PFSK-1 (cell line): Measurements from ENCODE around the gene TTC21B.

ENCODE experiments used
- FOXP2 ChIP-seq: optimal IDR thresholded peaks from 2 replicates; pipeline ENCODE3; 2011; ENCODE audit warnings: borderline replicate concordance, control low read depth, inconsistent platforms; ENCODE audit not compliant: insufficient read depth; ENCODE audit errors: extremely low read length, extremely low read depth
- POLR2AphosphoS5 ChIP-seq: IDR thresholded peaks from 2 replicates; pipeline ENCODE4 v1.6.1; 2012; ENCODE audit warnings: low read depth, mild to moderate bottlenecking, control low read depth, low read length, moderate library complexity
- REST ChIP-seq, 2 experiments: IDR thresholded peaks; 2 replicates each; pipeline versions ENCODE4 v1.6.1 to v1.8.0; 2011 to 2012; ENCODE audit warnings: low read depth in 2 of 2, low read length in 2 of 2, control low read depth in 1 of 2, inconsistent platforms in 1 of 2, mild to moderate bottlenecking in 1 of 2, moderate library complexity in 1 of 2; ENCODE audit not compliant: insufficient read depth in 1 of 2
- SIN3A ChIP-seq: IDR thresholded peaks from 2 replicates; pipeline ENCODE4 v1.6.1; 2012; ENCODE audit warnings: mild to moderate bottlenecking, low read length, moderate library complexity, borderline replicate concordance; ENCODE audit not compliant: insufficient read depth
- TAF1 ChIP-seq: IDR thresholded peaks from 2 replicates; pipeline ENCODE4 v1.6.1; 2012; ENCODE audit warnings: low read length, control low read depth, borderline replicate concordance; ENCODE audit not compliant: insufficient read depth

The TTC21B gene

GRCh38 chr2:165877565-165878550 is 75.7 kb downstream of the TTC21B start:
- TF ChIP-seq POLR2AphosphoS5 (no peak), FOXP2 (no peak), REST (IDR thresholded peaks at IDR 0.05; ENCODE audit: insufficient read depth in 1 of 2, low read depth in 2 of 2, low read length in 2 of 2) (no peak), TAF1 (no peak), SIN3A (no peak)

- TF ChIP-seq SIN3A (no peak), FOXP2 (no peak), REST (IDR thresholded peaks at IDR 0.05; ENCODE audit: insufficient read depth in 1 of 2, low read depth in 2 of 2, low read length in 2 of 2) (no peak), POLR2AphosphoS5 (no peak), TAF1 (no peak)
Observed at GRCh38 chr2:165876712-165877111, 76.9 kb downstream of the TTC21B start.

GRCh38 chr2:165876269-165876668 is 77.3 kb downstream of the TTC21B start:
- TF ChIP-seq REST (IDR thresholded peaks at IDR 0.05; ENCODE audit: insufficient read depth in 1 of 2, low read depth in 2 of 2, low read length in 2 of 2) (no peak), FOXP2 (no peak), TAF1 (no peak), POLR2AphosphoS5 (no peak), SIN3A (no peak)

GRCh38 chr2:165874445-165875039 is 79.0 kb downstream of the TTC21B start:
- TF ChIP-seq REST (IDR thresholded peaks at IDR 0.05; ENCODE audit: insufficient read depth in 1 of 2, low read depth in 2 of 2, low read length in 2 of 2) (no peak), POLR2AphosphoS5 (no peak), FOXP2 (no peak), SIN3A (no peak), TAF1 (no peak)
